ENCODE measurements around the gene NRBF2.

DNA sequence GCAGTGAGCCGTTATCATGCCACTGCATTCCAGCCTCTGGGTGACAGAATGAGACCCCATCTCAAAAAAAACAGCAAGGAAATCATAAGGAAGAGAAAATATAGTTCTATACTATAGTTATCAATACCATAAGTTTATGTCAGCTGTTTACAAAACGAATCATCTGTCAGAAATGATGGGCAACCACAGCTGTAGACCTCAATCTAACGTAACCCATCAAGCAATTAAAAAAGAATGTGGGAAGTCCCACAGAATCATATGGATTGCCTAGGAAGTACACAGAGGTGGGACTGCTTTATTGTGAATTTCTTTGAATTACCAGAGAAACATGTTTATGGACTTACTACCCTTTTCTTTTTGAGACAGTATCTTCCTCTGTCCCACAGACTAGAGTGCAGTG lies 6.9 kb downstream of the NRBF2 start:
- TF ChIP-seq, protein P1, sequence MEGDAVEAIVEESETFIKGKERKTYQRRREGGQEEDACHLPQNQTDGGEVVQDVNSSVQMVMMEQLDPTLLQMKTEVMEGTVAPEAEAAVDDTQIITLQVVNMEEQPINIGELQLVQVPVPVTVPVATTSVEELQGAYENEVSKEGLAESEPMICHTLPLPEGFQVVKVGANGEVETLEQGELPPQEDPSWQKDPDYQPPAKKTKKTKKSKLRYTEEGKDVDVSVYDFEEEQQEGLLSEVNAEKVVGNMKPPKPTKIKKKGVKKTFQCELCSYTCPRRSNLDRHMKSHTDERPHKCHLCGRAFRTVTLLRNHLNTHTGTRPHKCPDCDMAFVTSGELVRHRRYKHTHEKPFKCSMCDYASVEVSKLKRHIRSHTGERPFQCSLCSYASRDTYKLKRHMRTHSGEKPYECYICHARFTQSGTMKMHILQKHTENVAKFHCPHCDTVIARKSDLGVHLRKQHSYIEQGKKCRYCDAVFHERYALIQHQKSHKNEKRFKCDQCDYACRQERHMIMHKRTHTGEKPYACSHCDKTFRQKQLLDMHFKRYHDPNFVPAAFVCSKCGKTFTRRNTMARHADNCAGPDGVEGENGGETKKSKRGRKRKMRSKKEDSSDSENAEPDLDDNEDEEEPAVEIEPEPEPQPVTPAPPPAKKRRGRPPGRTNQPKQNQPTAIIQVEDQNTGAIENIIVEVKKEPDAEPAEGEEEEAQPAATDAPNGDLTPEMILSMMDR (IDR thresholded peaks at IDR 0.05; ENCODE audit: low read depth, low read length), result no peak
- no peak for TF ChIP-seq EZH2phosphoT487 (IDR thresholded peaks at IDR 0.05; ENCODE audit: low read depth)
